ENCODE data around the gene LLCFC1. TPM values are rescaled to one million over a fixed set of nuclear protein-coding genes. Genes with fewer than 3 reads are reported as not detected.

LLCFC1 gene
- total and polyA plus RNA-seq, 8 donors: not detected

DNA sequence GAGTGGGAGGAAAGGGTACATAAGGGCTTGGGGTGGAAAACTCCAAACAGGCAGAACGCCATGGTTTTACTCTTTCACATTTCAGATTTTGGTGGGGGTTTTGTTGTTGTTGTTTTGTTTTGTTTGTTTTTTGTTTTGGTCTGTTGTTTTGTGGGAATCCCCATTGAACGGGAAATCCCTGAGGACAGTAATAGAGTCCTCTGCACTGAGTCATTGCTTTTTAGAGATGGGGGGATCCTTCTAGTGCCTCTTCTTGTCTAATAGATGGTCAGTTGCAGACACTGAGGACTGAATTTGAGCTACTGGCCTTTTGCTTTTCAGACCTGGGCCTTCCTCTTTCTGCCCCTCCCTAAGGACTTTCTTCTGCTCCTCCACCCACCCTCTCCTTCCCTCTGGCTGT, 25.7 kb upstream of the LLCFC1 start:
- ATAC-seq (no peak), FAIRE-seq (no peak), DNase-seq (no peak)
- Histone ChIP-seq H3K36me3 (no peaks in the 10 kb centered on the region), H3K4me1 (peaks cover 4 to 10% (median 9%) of the 10 kb centered on the region in 3 donors), H3K27ac (no peak overlapping the region), H3K27me3 (no peaks in the 10 kb centered on the region), H3K4me3 (no peak overlapping the region), H3K9me3 (no peaks in the 10 kb centered on the region)
- intact Hi-C loops (cut with DNase I): no loop called here
- 75 to 85% methylated on average over 2 of the region's 2 CpGs for WGBS, 2 donors
- TF ChIP-seq, protein P1, sequence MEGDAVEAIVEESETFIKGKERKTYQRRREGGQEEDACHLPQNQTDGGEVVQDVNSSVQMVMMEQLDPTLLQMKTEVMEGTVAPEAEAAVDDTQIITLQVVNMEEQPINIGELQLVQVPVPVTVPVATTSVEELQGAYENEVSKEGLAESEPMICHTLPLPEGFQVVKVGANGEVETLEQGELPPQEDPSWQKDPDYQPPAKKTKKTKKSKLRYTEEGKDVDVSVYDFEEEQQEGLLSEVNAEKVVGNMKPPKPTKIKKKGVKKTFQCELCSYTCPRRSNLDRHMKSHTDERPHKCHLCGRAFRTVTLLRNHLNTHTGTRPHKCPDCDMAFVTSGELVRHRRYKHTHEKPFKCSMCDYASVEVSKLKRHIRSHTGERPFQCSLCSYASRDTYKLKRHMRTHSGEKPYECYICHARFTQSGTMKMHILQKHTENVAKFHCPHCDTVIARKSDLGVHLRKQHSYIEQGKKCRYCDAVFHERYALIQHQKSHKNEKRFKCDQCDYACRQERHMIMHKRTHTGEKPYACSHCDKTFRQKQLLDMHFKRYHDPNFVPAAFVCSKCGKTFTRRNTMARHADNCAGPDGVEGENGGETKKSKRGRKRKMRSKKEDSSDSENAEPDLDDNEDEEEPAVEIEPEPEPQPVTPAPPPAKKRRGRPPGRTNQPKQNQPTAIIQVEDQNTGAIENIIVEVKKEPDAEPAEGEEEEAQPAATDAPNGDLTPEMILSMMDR (IDR thresholded peaks at IDR 0.05): no peak

DNA sequence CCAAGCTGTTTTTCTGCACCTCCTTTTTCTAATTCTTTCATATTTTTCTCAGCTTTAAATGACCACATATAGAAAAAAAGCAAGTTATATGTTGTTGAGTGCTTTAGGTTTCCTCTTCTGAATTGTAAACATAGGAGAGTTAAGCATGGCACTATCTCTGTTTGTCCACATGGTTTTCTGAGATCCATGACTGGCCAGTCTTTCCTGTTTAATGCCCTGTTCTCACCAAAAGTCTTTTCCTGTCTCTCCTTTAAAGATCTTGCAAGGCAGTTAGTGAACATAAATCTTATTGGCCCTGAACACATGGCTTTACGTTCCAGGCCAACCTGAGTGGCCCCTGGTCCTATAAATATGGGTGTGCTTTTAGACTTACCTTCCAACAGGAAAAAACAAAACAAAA, 25.2 kb upstream of the LLCFC1 start:
- Histone ChIP-seq H3K4me3 (no peak overlapping the region), H3K4me1 (peaks cover 4 to 10% (median 9%) of the 10 kb centered on the region in 3 donors), H3K27me3 (no peaks in the 10 kb centered on the region), H3K9me3 (no peaks in the 10 kb centered on the region), H3K36me3 (no peaks in the 10 kb centered on the region), H3K27ac (no peak overlapping the region)
- TF ChIP-seq, protein P1 (IDR thresholded peaks at IDR 0.05): no peak
- WGBS, 2 donors: 68 to 74% methylated on average over 1 of the region's 1 CpG
- ATAC-seq: no peak
- intact Hi-C loops (cut with DNase I): no loop called here
- no peak for DNase-seq
- no peak for FAIRE-seq

DNA sequence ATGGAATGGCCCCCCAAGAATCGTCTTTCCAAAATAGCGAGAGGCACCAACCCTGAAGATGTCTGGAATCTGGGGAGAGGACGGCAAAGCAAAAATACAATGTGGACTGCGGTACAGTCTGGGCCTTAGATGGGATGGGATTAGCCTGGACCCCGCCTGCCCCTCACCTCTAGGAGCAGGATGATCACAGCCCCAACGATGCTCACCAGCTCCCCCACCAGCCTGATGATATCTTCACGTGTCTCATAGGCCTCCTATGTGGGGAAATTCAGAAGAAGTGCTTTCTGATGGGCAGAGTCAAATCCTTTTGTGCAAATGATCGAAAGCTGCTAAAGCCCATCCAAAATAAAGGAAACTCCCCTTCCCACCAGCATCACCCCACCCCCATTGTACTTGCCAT, 24.0 kb upstream of the LLCFC1 start:
- DNase-seq (no peak), ATAC-seq (no peak), FAIRE-seq (no peak)
- Histone ChIP-seq H3K27me3 (no peaks in the 10 kb centered on the region), H3K36me3 (no peaks in the 10 kb centered on the region), H3K4me3 (no peak overlapping the region), H3K9me3 (no peaks in the 10 kb centered on the region), H3K27ac (no peak overlapping the region), H3K4me1 (peaks cover 0 to 4% (median 3%) of the 10 kb centered on the region in 3 donors)
- intact Hi-C loops (cut with DNase I): no loop called here
- TF ChIP-seq, protein P1 (IDR thresholded peaks at IDR 0.05): no peak
- 84 to 85% methylated on average over 8 of the region's 8 CpGs for WGBS, 2 donors

DNA sequence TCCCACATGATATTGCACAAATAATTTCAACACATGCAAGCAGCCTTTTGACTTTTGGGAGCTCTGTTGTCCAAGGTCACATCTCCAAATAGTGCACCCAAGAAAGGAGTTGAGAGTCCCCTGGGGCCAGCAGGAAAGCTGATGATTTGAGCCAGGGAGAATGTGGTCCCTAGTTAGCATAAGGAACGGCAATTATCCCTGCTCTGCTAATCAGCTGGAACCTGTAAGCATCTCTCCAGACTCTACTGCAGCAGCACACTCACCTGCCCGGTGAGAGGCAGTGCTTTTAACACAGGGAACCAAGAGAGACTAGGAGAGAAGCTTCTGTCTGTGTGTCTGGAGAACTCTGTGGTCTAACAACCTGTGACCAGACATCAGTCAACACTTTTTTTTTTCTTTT, 22.8 kb upstream of the LLCFC1 start:
- TF ChIP-seq, protein P1 (IDR thresholded peaks at IDR 0.05): no peak
- no peak overlapping the region for H3K27ac ChIP-seq
- no peak for DNase-seq
- no peaks in the 10 kb centered on the region for H3K9me3 ChIP-seq
- H3K36me3 ChIP-seq: no peaks in the 10 kb centered on the region
- no peaks in the 10 kb centered on the region for H3K4me1 ChIP-seq
- intact Hi-C loops (cut with DNase I): no loop called here
- WGBS, 2 donors: 47 to 49% methylated on average over 2 of the region's 2 CpGs
- no peaks in the 10 kb centered on the region for H3K27me3 ChIP-seq
- no peak for FAIRE-seq
- ATAC-seq: no peak
- H3K4me3 ChIP-seq: no peak overlapping the region

DNA sequence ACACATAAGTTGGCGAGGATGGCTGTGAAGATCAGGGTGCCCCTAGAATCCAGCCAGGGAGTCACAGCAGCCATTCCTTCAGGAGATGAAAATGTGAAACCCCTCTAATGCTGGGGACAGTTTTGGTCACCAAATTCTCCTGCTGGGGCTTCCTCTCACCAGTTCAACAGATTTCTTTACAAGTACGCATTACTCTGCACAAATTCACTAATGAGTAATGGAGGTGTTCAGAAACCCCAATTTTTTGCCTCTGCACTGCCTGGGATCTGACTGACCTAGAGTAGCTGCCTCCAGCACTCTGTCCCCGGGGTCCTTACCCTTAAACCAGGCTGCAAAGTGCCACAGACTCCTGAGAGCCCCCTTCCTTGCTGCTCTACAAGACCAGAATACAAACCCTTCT, 21.8 kb upstream of the LLCFC1 start:
- no peaks in the 10 kb centered on the region for H3K4me1 ChIP-seq
- no peaks in the 10 kb centered on the region for H3K36me3 ChIP-seq
- H3K4me3 ChIP-seq: no peak overlapping the region
- ATAC-seq (no peak), DNase-seq (no peak), FAIRE-seq (no peak)
- H3K27ac ChIP-seq: no peak overlapping the region
- intact Hi-C loops (cut with DNase I): no loop called here
- TF ChIP-seq, protein P1 (IDR thresholded peaks at IDR 0.05): no peak
- WGBS, 2 donors: 70 to 74% methylated on average over 3 of the region's 3 CpGs
- H3K9me3 ChIP-seq: no peaks in the 10 kb centered on the region
- no peaks in the 10 kb centered on the region for H3K27me3 ChIP-seq
